HepG2 (cell line): ENCODE measurements around the gene SLC22A23. TPM values are rescaled to one million over a fixed set of nuclear protein-coding genes. Genes with fewer than 3 reads are reported as not detected.
A peak's percentile ranks its signal among the peaks of the same experiment; 100 is the strongest.

ENCODE experiments used
- FOSL2 ChIP-seq: sonication (generic); formaldehyde crosslinking; IDR thresholded peaks from 2 replicates; pipeline ENCODE4 v1.4.0; 2020; ENCODE audit warnings: missing genetic modification reagents
- FOXA1 ChIP-seq, 2 experiments: fragments of 450-650 bp in 1 of 2; sonication (generic) in 1 of 2; formaldehyde crosslinking in 1 of 2; IDR thresholded peaks; 2 replicates each; pipeline versions ENCODE4 v1.4.0 to v1.6.1; 2016 to 2020; ENCODE audit warnings: missing genetic modification reagents in 1 of 2
- GLI4 ChIP-seq: sonication (generic); formaldehyde crosslinking; IDR thresholded peaks from 2 replicates; pipeline ENCODE4 v1.5.1; 2020; ENCODE audit warnings: missing genetic modification reagents, mild to moderate bottlenecking, moderate library complexity, borderline replicate concordance
- HNF4G ChIP-seq, 2 experiments: sonication (generic) in 1 of 2; formaldehyde crosslinking in 1 of 2; IDR thresholded peaks; 2 replicates each; pipeline versions ENCODE4 v1.4.0 to v1.6.1; 2011 to 2020; ENCODE audit warnings: borderline replicate concordance in 2 of 2, low read depth in 2 of 2, mild to moderate bottlenecking in 2 of 2, low read length in 1 of 2, missing genetic modification reagents in 1 of 2, moderate library complexity in 1 of 2
- IKZF4 ChIP-seq: sonication (generic); formaldehyde crosslinking; IDR thresholded peaks from 2 replicates; pipeline ENCODE4 v1.5.1; 2020; ENCODE audit warnings: borderline replicate concordance, mild to moderate bottlenecking, low read depth, missing genetic modification reagents; ENCODE audit errors: not compliant biosample characterization
- IRF2 ChIP-seq: IDR thresholded peaks from 2 replicates; pipeline ENCODE4 v1.6.1; 2018; ENCODE audit warnings: missing genetic modification reagents, missing compliant biosample characterization
- NR2F6 ChIP-seq, 2 experiments: IDR thresholded peaks; 2 replicates each; pipeline ENCODE4 v1.6.1; 2016; ENCODE audit warnings: antibody characterized with exemption in 1 of 2, mild to moderate bottlenecking in 1 of 2
- TEAD3 ChIP-seq: optimal IDR thresholded peaks from 2 replicates; pipeline ENCODE3; 2016; ENCODE audit warnings: borderline replicate concordance
- ZNF234 ChIP-seq: sonication (generic); formaldehyde crosslinking; conservative IDR thresholded peaks from 2 replicates; pipeline ENCODE4 v1.5.1; 2020; ENCODE audit warnings: mild to moderate bottlenecking, missing genetic modification reagents
- ZNF616 ChIP-seq: sonication (generic); formaldehyde crosslinking; IDR thresholded peaks from 2 replicates; pipeline ENCODE4 v1.5.0; 2020; ENCODE audit warnings: low read depth, mild to moderate bottlenecking, missing genetic modification reagents
- polyA plus RNA-seq, 8 experiments: library from polyadenylated mRNA; depleted of rRNA in 3 of 8; stranded (reverse) in 7 of 8; unstranded in 1 of 8; fragments of >200 nt; fragmentation: Illumina TruSeq in 4 of 8; extraction: Trizol in 4 of 8; gene quantifications; 2 replicates each; pipeline versions ENCODE4 v1.2.1 to v1.2.3, GENCODE V29; 2011 to 2016; ENCODE audit warnings: low read depth in 4 of 8, missing spikeins in 1 of 8, mixed read lengths in 1 of 8; ENCODE audit not compliant: insufficient read depth in 1 of 8
- total RNA-seq, 5 experiments: library from RNA; depleted of rRNA; stranded (reverse); fragments of >200 nt; fragmentation: Illumina TruSeq; extraction: Trizol; gene quantifications; 2 replicates each; pipeline ENCODE4 v1.2.3, GENCODE V29; 2016; ENCODE audit warnings: low read depth in 1 of 5
- TF ChIP-seq, protein P1 (sequence below): sonication (generic); formaldehyde crosslinking; IDR thresholded peaks from 2 replicates; pipeline ENCODE4 v1.5.1; 2020; ENCODE audit warnings: mild to moderate bottlenecking, missing genetic modification reagents, moderate library complexity
- TF ChIP-seq, protein P2 (sequence below): sonication (generic); formaldehyde crosslinking; IDR thresholded peaks from 2 replicates; pipeline ENCODE4 v1.8.1; 2023; ENCODE audit warnings: mild to moderate bottlenecking, moderate library complexity, missing genetic modification reagents
- TF ChIP-seq, protein P3 (sequence below): sonication (generic); formaldehyde crosslinking; IDR thresholded peaks from 2 replicates; pipeline ENCODE4 v1.9.0; 2022; ENCODE audit warnings: missing genetic modification reagents, mild to moderate bottlenecking, borderline replicate concordance
- TF ChIP-seq, protein P4 (sequence below): sonication (generic); formaldehyde crosslinking; IDR thresholded peaks from 2 replicates; pipeline ENCODE4 v1.4.0; 2020; ENCODE audit warnings: missing genetic modification reagents, mild to moderate bottlenecking, borderline replicate concordance
- TF ChIP-seq, protein P5 (sequence below): IDR thresholded peaks from 2 replicates; pipeline ENCODE4 v1.6.1; 2012; ENCODE audit warnings: inconsistent platforms

Gene SLC22A23
- total and polyA plus RNA-seq, 2 of the 13 experiments (the other 11 are each of a cell fraction or from before 2014, with no cell fraction given): 11.8 to 17.5 TPM

DNA sequence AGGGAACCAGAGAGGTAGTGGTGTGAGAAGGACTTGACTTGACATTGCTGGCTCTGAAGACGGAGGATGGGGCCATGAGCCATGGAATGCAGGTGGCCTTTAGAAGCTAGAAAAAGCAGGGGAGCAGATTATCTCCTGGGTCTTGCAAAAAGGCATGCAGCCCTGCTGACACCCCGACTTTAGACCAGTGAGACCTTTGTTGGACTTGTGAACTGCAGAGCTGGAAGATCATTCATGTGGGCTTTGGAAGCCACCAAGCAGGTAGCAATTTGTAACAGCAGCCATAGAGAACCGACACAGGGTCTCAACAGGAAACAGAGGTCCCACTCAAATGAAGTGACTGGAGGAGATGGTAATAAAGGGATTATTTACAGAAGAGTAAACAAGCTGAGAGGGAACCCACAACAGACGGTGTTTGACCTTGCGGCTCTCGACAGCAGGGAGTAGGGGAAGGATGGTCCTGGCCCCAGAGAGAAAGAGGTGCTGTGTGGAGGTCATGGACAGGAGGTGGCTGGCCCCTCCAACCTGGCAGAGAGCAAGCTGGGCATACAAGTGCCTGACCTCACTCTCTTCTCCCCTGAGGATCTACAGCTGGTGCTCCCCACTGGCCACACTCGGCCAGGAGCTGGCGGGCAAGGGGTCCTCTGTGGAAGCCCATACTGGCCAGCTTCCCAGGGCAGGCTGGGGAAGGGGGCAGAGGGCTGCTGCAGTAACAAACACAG, 43.9 kb downstream of the SLC22A23 start (continued):
- TF ChIP-seq ZNF616 (CRISPR knock-in tag) (no peak), FOSL2 (CRISPR knock-in tag) (peak; percentile 27; the same call in 1 of the 2 replicates), ZNF234 (CRISPR knock-in tag) (no peak), HNF4G (IDR thresholded peaks at IDR 0.05; ENCODE audit: borderline replicate concordance, low read depth, low read length) (peak; percentile 32; the same call in 1 of the 2 replicates), HNF4G (CRISPR knock-in tag; IDR thresholded peaks at IDR 0.05; ENCODE audit: borderline replicate concordance, low read depth) (0 out of 2 replicates have a peak, but pooled peaks have one; percentile 18), GLI4 (CRISPR knock-in tag) (no peak), FOXA1 (IDR thresholded peaks at IDR 0.05) (no peak), FOXA1 (CRISPR knock-in tag; IDR thresholded peaks at IDR 0.05) (peak; percentile 74), NR2F6 (IDR thresholded peaks at IDR 0.05) (no peak), NR2F6 (CRISPR knock-in tag; IDR thresholded peaks at IDR 0.05) (peak; percentile 53; the same call in 1 of the 2 replicates), IKZF4 (CRISPR knock-in tag) (peak; percentile 75), IRF2 (CRISPR knock-in tag) (no peak; the same call in 1 of the 2 replicates), TEAD3 (CRISPR knock-in tag) (no peak)
- TF ChIP-seq, protein P1, sequence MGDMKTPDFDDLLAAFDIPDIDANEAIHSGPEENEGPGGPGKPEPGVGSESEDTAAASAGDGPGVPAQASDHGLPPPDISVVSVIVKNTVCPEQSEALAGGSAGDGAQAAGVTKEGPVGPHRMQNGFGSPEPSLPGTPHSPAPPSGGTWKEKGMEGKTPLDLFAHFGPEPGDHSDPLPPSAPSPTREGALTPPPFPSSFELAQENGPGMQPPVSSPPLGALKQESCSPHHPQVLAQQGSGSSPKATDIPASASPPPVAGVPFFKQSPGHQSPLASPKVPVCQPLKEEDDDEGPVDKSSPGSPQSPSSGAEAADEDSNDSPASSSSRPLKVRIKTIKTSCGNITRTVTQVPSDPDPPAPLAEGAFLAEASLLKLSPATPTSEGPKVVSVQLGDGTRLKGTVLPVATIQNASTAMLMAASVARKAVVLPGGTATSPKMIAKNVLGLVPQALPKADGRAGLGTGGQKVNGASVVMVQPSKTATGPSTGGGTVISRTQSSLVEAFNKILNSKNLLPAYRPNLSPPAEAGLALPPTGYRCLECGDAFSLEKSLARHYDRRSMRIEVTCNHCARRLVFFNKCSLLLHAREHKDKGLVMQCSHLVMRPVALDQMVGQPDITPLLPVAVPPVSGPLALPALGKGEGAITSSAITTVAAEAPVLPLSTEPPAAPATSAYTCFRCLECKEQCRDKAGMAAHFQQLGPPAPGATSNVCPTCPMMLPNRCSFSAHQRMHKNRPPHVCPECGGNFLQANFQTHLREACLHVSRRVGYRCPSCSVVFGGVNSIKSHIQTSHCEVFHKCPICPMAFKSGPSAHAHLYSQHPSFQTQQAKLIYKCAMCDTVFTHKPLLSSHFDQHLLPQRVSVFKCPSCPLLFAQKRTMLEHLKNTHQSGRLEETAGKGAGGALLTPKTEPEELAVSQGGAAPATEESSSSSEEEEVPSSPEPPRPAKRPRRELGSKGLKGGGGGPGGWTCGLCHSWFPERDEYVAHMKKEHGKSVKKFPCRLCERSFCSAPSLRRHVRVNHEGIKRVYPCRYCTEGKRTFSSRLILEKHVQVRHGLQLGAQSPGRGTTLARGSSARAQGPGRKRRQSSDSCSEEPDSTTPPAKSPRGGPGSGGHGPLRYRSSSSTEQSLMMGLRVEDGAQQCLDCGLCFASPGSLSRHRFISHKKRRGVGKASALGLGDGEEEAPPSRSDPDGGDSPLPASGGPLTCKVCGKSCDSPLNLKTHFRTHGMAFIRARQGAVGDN (CRISPR knock-in tag): peak; percentile 76
- TF ChIP-seq, protein P2, sequence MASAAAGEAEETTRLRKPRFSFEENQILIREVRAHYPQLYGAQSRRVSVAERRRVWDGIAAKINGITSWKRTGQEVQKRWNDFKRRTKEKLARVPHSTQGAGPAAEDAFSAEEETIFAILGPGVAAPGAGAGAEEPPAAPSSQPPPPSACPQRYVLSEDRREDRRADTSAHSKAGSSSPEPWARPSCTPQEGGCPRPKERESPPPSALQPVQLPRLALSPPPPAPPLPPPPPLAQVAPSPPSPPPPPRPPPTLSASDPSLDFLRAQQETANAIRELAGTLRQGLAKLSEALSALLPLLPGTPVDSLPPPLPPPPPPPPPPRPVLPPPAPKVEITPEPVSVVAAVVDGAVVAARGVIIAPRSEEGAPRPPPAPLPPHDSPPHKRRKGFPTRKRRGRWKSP (CRISPR knock-in tag): 0 out of 2 replicates have a peak, but pooled peaks have one; percentile 15
- TF ChIP-seq, protein P3, sequence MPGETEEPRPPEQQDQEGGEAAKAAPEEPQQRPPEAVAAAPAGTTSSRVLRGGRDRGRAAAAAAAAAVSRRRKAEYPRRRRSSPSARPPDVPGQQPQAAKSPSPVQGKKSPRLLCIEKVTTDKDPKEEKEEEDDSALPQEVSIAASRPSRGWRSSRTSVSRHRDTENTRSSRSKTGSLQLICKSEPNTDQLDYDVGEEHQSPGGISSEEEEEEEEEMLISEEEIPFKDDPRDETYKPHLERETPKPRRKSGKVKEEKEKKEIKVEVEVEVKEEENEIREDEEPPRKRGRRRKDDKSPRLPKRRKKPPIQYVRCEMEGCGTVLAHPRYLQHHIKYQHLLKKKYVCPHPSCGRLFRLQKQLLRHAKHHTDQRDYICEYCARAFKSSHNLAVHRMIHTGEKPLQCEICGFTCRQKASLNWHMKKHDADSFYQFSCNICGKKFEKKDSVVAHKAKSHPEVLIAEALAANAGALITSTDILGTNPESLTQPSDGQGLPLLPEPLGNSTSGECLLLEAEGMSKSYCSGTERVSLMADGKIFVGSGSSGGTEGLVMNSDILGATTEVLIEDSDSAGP (CRISPR knock-in tag): peak; percentile 84
- TF ChIP-seq, protein P4, sequence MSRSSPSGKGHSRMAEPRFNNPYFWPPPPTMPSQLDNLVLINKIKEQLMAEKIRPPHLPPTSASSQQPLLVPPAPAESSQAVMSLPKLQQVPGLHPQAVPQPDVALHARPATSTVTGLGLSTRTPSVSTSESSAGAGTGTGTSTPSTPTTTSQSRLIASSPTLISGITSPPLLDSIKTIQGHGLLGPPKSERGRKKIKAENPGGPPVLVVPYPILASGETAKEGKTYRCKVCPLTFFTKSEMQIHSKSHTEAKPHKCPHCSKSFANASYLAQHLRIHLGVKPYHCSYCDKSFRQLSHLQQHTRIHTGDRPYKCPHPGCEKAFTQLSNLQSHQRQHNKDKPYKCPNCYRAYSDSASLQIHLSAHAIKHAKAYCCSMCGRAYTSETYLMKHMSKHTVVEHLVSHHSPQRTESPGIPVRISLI (CRISPR knock-in tag): peak; percentile 39; the same call in 1 of the 2 replicates
- TF ChIP-seq, protein P5, sequence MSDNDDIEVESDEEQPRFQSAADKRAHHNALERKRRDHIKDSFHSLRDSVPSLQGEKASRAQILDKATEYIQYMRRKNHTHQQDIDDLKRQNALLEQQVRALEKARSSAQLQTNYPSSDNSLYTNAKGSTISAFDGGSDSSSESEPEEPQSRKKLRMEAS: 0 out of 2 replicates have a peak, but pooled peaks have one; percentile 27
